K562 (cell line): ENCODE measurements around the gene ARID4B. TPM values are rescaled to one million over a fixed set of nuclear protein-coding genes. Genes with fewer than 3 reads are reported as not detected.
A peak's percentile ranks its signal among the peaks of the same experiment; 100 is the strongest.

ENCODE experiments used
- BMI1 ChIP-seq: fragments of 150-350 bp; IDR thresholded peaks from 2 replicates; pipeline ENCODE4 v1.6.1; 2014; ENCODE audit warnings: low read length
- BRCA1 ChIP-seq, 2 experiments: fragments of 450-650 bp in 1 of 2; sonication (generic) in 1 of 2; formaldehyde crosslinking in 1 of 2; IDR thresholded peaks; 2 replicates each; pipeline versions ENCODE4 v1.5.0 to v1.6.1; 2017 to 2020; ENCODE audit warnings: mild to moderate bottlenecking in 1 of 2, missing genetic modification reagents in 1 of 2
- CC2D1A ChIP-seq: fragments of 450-650 bp; IDR thresholded peaks from 2 replicates; pipeline ENCODE4 v1.6.1; 2017; ENCODE audit warnings: mild to moderate bottlenecking
- ELK1 ChIP-seq: sonication (generic); formaldehyde crosslinking; IDR thresholded peaks from 2 replicates; pipeline ENCODE4 v1.8.1; 2022; ENCODE audit warnings: missing genetic modification reagents
- FOXJ2 ChIP-seq: fragments of 200-800 bp; sonication (Bioruptor generic); IDR thresholded peaks from 2 replicates; pipeline ENCODE4 v1.6.1; 2016; ENCODE audit warnings: missing genetic modification characterization, missing compliant biosample characterization
- FOXP1 ChIP-seq: sonication (generic); formaldehyde crosslinking; IDR thresholded peaks from 2 replicates; pipeline ENCODE4 v1.8.0; 2022; ENCODE audit warnings: mild to moderate bottlenecking, missing genetic modification reagents
- GABPB1 ChIP-seq: sonication (generic); formaldehyde crosslinking; IDR thresholded peaks from 2 replicates; pipeline ENCODE4 v1.8.0; 2022; ENCODE audit warnings: mild to moderate bottlenecking, missing genetic modification reagents
- HNRNPUL1 ChIP-seq: fragments of 200-400 bp; formaldehyde crosslinking; IDR thresholded peaks from 2 replicates; pipeline ENCODE4 v1.6.1; 2017; ENCODE audit warnings: low read length
- HSF4 ChIP-seq: fragments of 250-450 bp; sonication (Bioruptor Pico); IDR thresholded peaks from 2 replicates; pipeline ENCODE4 v2.1.2; 2022; ENCODE audit warnings: mild to moderate bottlenecking, moderate library complexity, borderline replicate concordance
- JUN ChIP-seq, 2 experiments: sonication (generic) in 1 of 2; formaldehyde crosslinking in 1 of 2; IDR thresholded peaks; 2 replicates each; pipeline versions ENCODE4 v1.6.1 to v1.8.0; 2012 to 2022; ENCODE audit warnings: borderline replicate concordance in 2 of 2, mild to moderate bottlenecking in 2 of 2, improper control_type of control experiment in 1 of 2, low read depth in 1 of 2, low read length in 1 of 2, missing genetic modification reagents in 1 of 2
- KHSRP ChIP-seq: fragments of 450-650 bp; IDR thresholded peaks from 2 replicates; pipeline ENCODE4 v1.6.1; 2017
- LARP7 ChIP-seq: fragments of 450-650 bp; IDR thresholded peaks from 2 replicates; pipeline ENCODE4 v1.6.1; 2016
- LCOR ChIP-seq: sonication (generic); formaldehyde crosslinking; IDR thresholded peaks from 2 replicates; pipeline ENCODE4 v1.8.0; 2022; ENCODE audit warnings: mild to moderate bottlenecking, missing genetic modification reagents
- MECOM ChIP-seq: fragments of 250-450 bp; sonication (Bioruptor Pico); IDR thresholded peaks from 2 replicates; pipeline ENCODE4 v1.8.0; 2022; ENCODE audit warnings: inconsistent platforms
- MED1 ChIP-seq: sonication (generic); formaldehyde crosslinking; IDR thresholded peaks from 2 replicates; pipeline ENCODE4 v1.8.1; 2023; ENCODE audit warnings: missing genetic modification reagents, borderline replicate concordance
- MEIS2 ChIP-seq: fragments of 450-650 bp; IDR thresholded peaks from 2 replicates; pipeline ENCODE4 v1.6.1; 2014; ENCODE audit warnings: mild to moderate bottlenecking; ENCODE audit not compliant: partially characterized antibody
- NFIX ChIP-seq: fragments of 250-450 bp; sonication (Bioruptor Pico); IDR thresholded peaks from 2 replicates; pipeline ENCODE4 v1.4.0; 2020; ENCODE audit warnings: low read depth, mild to moderate bottlenecking, moderate library complexity
- RBFOX2 ChIP-seq: fragments of 200-400 bp; formaldehyde crosslinking; IDR thresholded peaks from 2 replicates; pipeline ENCODE4 v1.6.1; 2017; ENCODE audit warnings: low read depth, mild to moderate bottlenecking, low read length, moderate library complexity
- RBM39 ChIP-seq: fragments of 200-400 bp; formaldehyde crosslinking; optimal IDR thresholded peaks from 2 replicates; pipeline ENCODE3; 2018; ENCODE audit warnings: low read depth, low read length
- SNIP1 ChIP-seq: fragments of 450-650 bp; IDR thresholded peaks from 2 replicates; pipeline ENCODE4 v1.7.1; 2017; ENCODE audit warnings: low read depth, mild to moderate bottlenecking
- TAF7 ChIP-seq: fragments of 450-650 bp; IDR thresholded peaks from 2 replicates; pipeline ENCODE4 v1.6.1; 2016; ENCODE audit warnings: missing genetic modification characterization, missing compliant biosample characterization
- THRAP3 ChIP-seq: fragments of 450-650 bp; IDR thresholded peaks from 2 replicates; pipeline ENCODE4 v1.6.1; 2016; ENCODE audit warnings: mild to moderate bottlenecking, inconsistent platforms, borderline replicate concordance
- TOE1 ChIP-seq, 2 experiments: fragments of 450-650 bp in 1 of 2; sonication (generic) in 1 of 2; formaldehyde crosslinking in 1 of 2; IDR thresholded peaks; 2 replicates each; pipeline versions ENCODE4 v1.7.1 to v1.8.0; 2016 to 2022; ENCODE audit warnings: borderline replicate concordance in 2 of 2, mild to moderate bottlenecking in 2 of 2, antibody characterized with exemption in 1 of 2, inconsistent platforms in 1 of 2, low read depth in 1 of 2, missing genetic modification reagents in 1 of 2, moderate library complexity in 1 of 2
- TSC22D4 ChIP-seq: fragments of 450-650 bp; IDR thresholded peaks from 2 replicates; pipeline ENCODE4 v1.6.1; 2016; ENCODE audit warnings: missing genetic modification characterization, missing biosample characterization, control low read depth
- ZNF445 ChIP-seq: fragments of 250-450 bp; sonication (Bioruptor Pico); IDR thresholded peaks from 2 replicates; pipeline ENCODE4 v1.4.0; 2020; ENCODE audit warnings: low read depth, mild to moderate bottlenecking, moderate library complexity
- ZNF551 ChIP-seq: fragments of 250-450 bp; sonication (Bioruptor Pico); IDR thresholded peaks from 2 replicates; pipeline ENCODE4 v1.5.0; 2021; ENCODE audit warnings: mild to moderate bottlenecking, moderate library complexity
- ZNF561 ChIP-seq: fragments of 450-650 bp; formaldehyde crosslinking; conservative IDR thresholded peaks from 2 replicates; pipeline ENCODE4 v1.4.0; 2020; ENCODE audit warnings: mild to moderate bottlenecking, moderate library complexity
- ZNF75A ChIP-seq: fragments of 450-650 bp; formaldehyde crosslinking; IDR thresholded peaks from 2 replicates; pipeline ENCODE4 v1.4.0; 2020; ENCODE audit warnings: mild to moderate bottlenecking
- polyA plus RNA-seq, 8 experiments: library from polyadenylated mRNA; depleted of rRNA in 4 of 8; stranded (reverse) in 5 of 8; unstranded in 3 of 8; fragments of >200 nt; fragmentation: Nextera tagmentation in 2 of 8; fragmentation: Illumina TruSeq in 1 of 8; extraction: Ambion mirVana in 2 of 8; extraction: Trizol in 1 of 8; gene quantifications; 2 replicates each; pipeline versions ENCODE4 v1.2.1 to v1.2.3, GENCODE V29; 2011 to 2014; ENCODE audit warnings: inconsistent platforms in 1 of 8, missing spikeins in 1 of 8
- total RNA-seq, 7 experiments: library from RNA; depleted of rRNA in 6 of 7; stranded (reverse); fragments of >200 nt in 6 of 7; fragmentation: Illumina TruSeq in 2 of 7; extraction: Trizol in 2 of 7; gene quantifications; 2 replicates each; pipeline versions ENCODE4 v1.2.1 to v1.2.3, GENCODE V29; 2011 to 2021; ENCODE audit warnings: low replicate concordance in 1 of 7

The ARID4B gene
- total and polyA plus RNA-seq, 9 of the 15 experiments (the other 6 are each of a cell fraction or from before 2014, with no cell fraction given), result 8.4 to 38.9 (median 18.5) TPM

GRCh38 chr1:235328271-235329138 lies 526 bp upstream of the ARID4B start, which contains the start of gene GGPS1 (continued):
- TF ChIP-seq ZNF445 (CRISPR knock-in tag), result no peak
- TF ChIP-seq RBFOX2, result peak; percentile 75
- no peak for TF ChIP-seq MED1 (CRISPR knock-in tag)
- TF ChIP-seq MEIS2, result no peak
- TF ChIP-seq HNRNPUL1, result no peak
- TF ChIP-seq ZNF551 (CRISPR knock-in tag), result no peak
- no peak for TF ChIP-seq TSC22D4 (tag)
- no peak for TF ChIP-seq MECOM (CRISPR knock-in tag)
- no peak for TF ChIP-seq HSF4 (CRISPR knock-in tag)
- no peak for TF ChIP-seq THRAP3
- no peak; the same call in 1 of the 2 replicates for TF ChIP-seq BMI1
- peak; percentile 96 for TF ChIP-seq TAF7 (tag)
- TF ChIP-seq ZNF75A (CRISPR knock-in tag), result no peak
- peak; percentile 2; the same call in 1 of the 2 replicates for TF ChIP-seq JUN (IDR thresholded peaks at IDR 0.05; ENCODE audit: borderline replicate concordance, low read depth, low read length)
- no peak for TF ChIP-seq JUN (CRISPR knock-in tag; IDR thresholded peaks at IDR 0.05; ENCODE audit: borderline replicate concordance)
- peak; percentile 83 for TF ChIP-seq LCOR (CRISPR knock-in tag)
- no peak for TF ChIP-seq NFIX (CRISPR knock-in tag)
- TF ChIP-seq ELK1 (CRISPR knock-in tag), result no peak
- TF ChIP-seq FOXP1 (CRISPR knock-in tag), result no peak; the same call in 1 of the 2 replicates
- no peak for TF ChIP-seq ZNF561
- TF ChIP-seq CC2D1A, result peak; percentile 13; the same call in 1 of the 2 replicates
- TF ChIP-seq KHSRP, result no peak
- TF ChIP-seq GABPB1, result peak; percentile 92
- TF ChIP-seq LARP7, result peak; percentile 89; the same call in 1 of the 2 replicates
- TF ChIP-seq TOE1 (IDR thresholded peaks at IDR 0.05; ENCODE audit: borderline replicate concordance), result peak; percentile 39; the same call in 1 of the 2 replicates
- no peak for TF ChIP-seq TOE1 (CRISPR knock-in tag; IDR thresholded peaks at IDR 0.05; ENCODE audit: borderline replicate concordance, low read depth)
- 0 out of 2 replicates have a peak, but pooled peaks have one; percentile 33 for TF ChIP-seq SNIP1
- no peak for TF ChIP-seq BRCA1 (IDR thresholded peaks at IDR 0.05)
- TF ChIP-seq BRCA1 (CRISPR knock-in tag; IDR thresholded peaks at IDR 0.05), result no peak
- no peak for TF ChIP-seq RBM39
- peak; percentile 94 for TF ChIP-seq FOXJ2 (tag)
